ENCODE data around the gene KRTAP12-1. TPM values are rescaled to one million over a fixed set of nuclear protein-coding genes. Genes with fewer than 3 reads are reported as not detected.
"Not testable (repeated sequence)": the region's sequence is repeated elsewhere in the genome, so short reads cannot be mapped to it uniquely, and the experiment has no call there.

KRTAP12-1 gene
- total RNA-seq, 1 donor from 2014 or later, result not detected

- not testable (repeated sequence) for DNase-seq (ENCODE audit: low spot score)
These were observed 35.4 kb downstream of the KRTAP12-1 start, which contains the start of gene KRTAP10-11 for GRCh38 chr21:44646366-44647221. Gene KRTAP10-11 (plus strand): TSS chr21:44646414. CDS start chr21:44646459, 45 bp downstream.

GRCh38 chr21:44644878-44645277, 37.1 kb downstream of the KRTAP12-1 start:
- DNase-seq (ENCODE audit: low spot score), result no peak

GRCh38 chr21:44643741-44644310, 38.1 kb downstream of the KRTAP12-1 start:
- DNase-seq (ENCODE audit: low spot score), result no peak

GRCh38 chr21:44640761-44641160, 41.2 kb downstream of the KRTAP12-1 start:
- no peak for DNase-seq (ENCODE audit: low spot score)

GRCh38 chr21:44639331-44639655, 42.7 kb downstream of the KRTAP12-1 start:
- DNase-seq (ENCODE audit: low spot score), result no peak

GRCh38 chr21:44638506-44639330, 43.2 kb downstream of the KRTAP12-1 start:
- DNase-seq (ENCODE audit: low spot score), result not testable (repeated sequence)

- not testable (repeated sequence) for DNase-seq (ENCODE audit: low spot score)
These were observed 44.1 kb downstream of the KRTAP12-1 start for GRCh38 chr21:44637851-44638348.

GRCh38 chr21:44637018-44637850, 44.7 kb downstream of the KRTAP12-1 start, which contains the start of gene KRTAP10-10:
Gene KRTAP10-10 (plus strand): TSS chr21:44637356. CDS start chr21:44637418, 62 bp downstream.
- no peak for DNase-seq (ENCODE audit: low spot score)

- no peak for DNase-seq (ENCODE audit: low spot score)
These were observed 45.5 kb downstream of the KRTAP12-1 start for GRCh38 chr21:44636209-44637017.

- DNase-seq (ENCODE audit: low spot score), result no peak
These were observed 49.9 kb downstream of the KRTAP12-1 start for GRCh38 chr21:44632067-44632466.

Other genes starting within 250 kb of the KRTAP12-1 start
- 15.6 TPM for gene LRRC3, start 226.7 kb downstream of the KRTAP12-1 start, total RNA-seq
- not detected for gene KRTAP10-1, start 142.0 kb downstream of the KRTAP12-1 start, total RNA-seq
- not detected for gene KRTAP10-2, start 130.7 kb downstream of the KRTAP12-1 start, total RNA-seq
- gene KRTAP10-3, start 123.4 kb downstream of the KRTAP12-1 start, total RNA-seq, result not detected
- gene KRTAP10-4, start 108.4 kb downstream of the KRTAP12-1 start, total RNA-seq, result not detected
- gene KRTAP10-5, start 101.6 kb downstream of the KRTAP12-1 start, total RNA-seq, result not detected
- gene KRTAP10-6, start 89.7 kb downstream of the KRTAP12-1 start, total RNA-seq, result not detected
- gene KRTAP10-7, start 81.6 kb downstream of the KRTAP12-1 start, total RNA-seq, result not detected
- not detected for gene KRTAP10-8, start 70.1 kb downstream of the KRTAP12-1 start, total RNA-seq
- not detected for gene KRTAP10-9, start 55.1 kb downstream of the KRTAP12-1 start, total RNA-seq
- not detected for gene KRTAP10-10, start 44.8 kb downstream of the KRTAP12-1 start, total RNA-seq
- not detected for gene KRTAP10-11, start 35.7 kb downstream of the KRTAP12-1 start, total RNA-seq
- not detected for gene KRTAP12-4, start 27.5 kb downstream of the KRTAP12-1 start, total RNA-seq
- gene KRTAP12-3, start 24.2 kb downstream of the KRTAP12-1 start, total RNA-seq, result not detected
- not detected for gene KRTAP12-2, start 15.2 kb downstream of the KRTAP12-1 start, total RNA-seq
- gene KRTAP10-12, start 15.0 kb upstream of the KRTAP12-1 start, total RNA-seq, result not detected
- gene TSPEAR, start 29.4 kb upstream of the KRTAP12-1 start, total RNA-seq, result 0.06 TPM
- gene UBE2G2, start 119.7 kb upstream of the KRTAP12-1 start, total RNA-seq, result 74.4 TPM
- 70.5 TPM for gene SUMO3, start 135.9 kb upstream of the KRTAP12-1 start, total RNA-seq
- gene PTTG1IP, start 191.5 kb upstream of the KRTAP12-1 start, total RNA-seq, result 295 TPM
- 84.5 TPM for gene ITGB2, start 238.7 kb upstream of the KRTAP12-1 start, total RNA-seq

Measured in mucosa of gallbladder (tissue), 1 donor.